NCI-H82 treated with DMSO at 0.1 percent for 48 hours (cell line): Measurements from ENCODE around the gene CSN1S1.
"Not testable (repeated sequence)": the region's sequence is repeated elsewhere in the genome, so short reads cannot be mapped to it uniquely, and the experiment has no call there.

Experiments
- DNase-seq: peaks from one replicate; lab custom pipeline; 2025; ENCODE audit not compliant: unreplicated experiment; lab: John Stamatoyannopoulos, UW

CSN1S1 gene, protein sequence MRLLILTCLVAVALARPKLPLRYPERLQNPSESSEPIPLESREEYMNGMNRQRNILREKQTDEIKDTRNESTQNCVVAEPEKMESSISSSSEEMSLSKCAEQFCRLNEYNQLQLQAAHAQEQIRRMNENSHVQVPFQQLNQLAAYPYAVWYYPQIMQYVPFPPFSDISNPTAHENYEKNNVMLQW

DNA sequence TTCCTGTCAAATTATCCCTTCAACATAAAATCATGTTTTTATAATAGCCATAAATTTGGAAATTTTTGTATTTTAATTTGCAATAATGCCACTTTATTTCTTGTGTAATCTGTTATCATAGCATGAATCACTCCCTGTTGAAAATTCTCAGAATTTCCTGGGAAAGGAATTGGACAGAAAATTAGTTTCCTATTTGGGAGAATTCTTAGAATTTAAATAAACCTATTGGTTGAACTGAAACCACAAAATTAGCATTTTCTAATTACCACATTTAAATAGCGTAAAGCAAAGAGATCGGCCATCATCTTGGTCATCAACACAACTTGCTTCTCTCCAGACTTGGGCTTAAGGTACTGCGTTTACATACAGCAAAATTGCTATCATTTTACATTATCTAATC lies at the start of gene CSN1S1:
Gene CSN1S1, plus strand, starts transcription at position 301 of the 400 bp plus-strand sequence. CDS start 1,488 bp downstream, outside the sequence.
- no peak for DNase-seq

DNA sequence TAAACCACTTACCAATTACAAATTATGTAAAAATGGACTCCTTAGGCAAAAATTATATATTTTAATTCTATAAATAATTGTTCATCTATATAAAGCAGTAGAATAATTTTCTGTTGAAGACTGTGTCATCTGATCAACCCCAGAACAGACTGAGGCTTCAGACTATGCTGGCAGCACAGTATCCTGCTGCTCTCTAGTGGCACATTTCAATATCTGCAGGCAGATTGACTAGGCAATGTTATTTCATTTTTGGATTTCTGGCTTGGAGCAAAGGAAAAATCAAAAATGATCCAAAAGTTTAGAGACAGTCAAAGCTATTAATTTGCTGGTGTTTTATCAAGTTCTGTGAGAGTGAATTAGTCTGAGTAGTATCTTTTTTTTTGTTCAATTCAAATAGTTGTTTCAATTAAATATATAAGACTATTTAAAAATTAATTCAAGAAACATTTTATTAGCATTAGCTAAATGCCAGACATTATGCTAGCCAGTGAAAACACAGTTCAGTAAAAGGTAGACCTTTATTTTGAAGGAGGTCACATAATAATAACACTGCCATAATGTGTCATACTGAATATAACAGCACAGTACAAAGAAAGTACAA lies 49.6 kb upstream of the CSN1S1 start:
- DNase-seq, result peak; percentile 25

DNA sequence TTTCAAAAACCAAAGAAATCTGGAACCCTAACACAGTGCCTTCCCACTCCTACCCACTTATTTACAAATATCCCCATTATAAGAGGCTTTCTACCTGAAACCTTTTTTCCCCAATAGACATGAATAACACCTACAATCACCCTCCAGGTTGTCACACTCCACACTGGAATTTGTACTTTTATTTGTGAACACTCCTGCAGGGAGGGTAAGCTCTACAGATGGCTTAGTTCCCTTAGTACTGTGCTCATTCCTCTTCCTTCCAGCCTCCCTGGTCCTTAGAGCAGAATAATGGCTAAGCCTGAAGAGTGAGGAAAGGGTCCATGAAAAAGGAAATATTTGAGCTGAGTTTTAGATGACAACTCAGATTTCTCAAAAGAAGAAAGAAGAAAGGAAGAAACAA lies 48.7 kb upstream of the CSN1S1 start:
- no peak for DNase-seq

DNA sequence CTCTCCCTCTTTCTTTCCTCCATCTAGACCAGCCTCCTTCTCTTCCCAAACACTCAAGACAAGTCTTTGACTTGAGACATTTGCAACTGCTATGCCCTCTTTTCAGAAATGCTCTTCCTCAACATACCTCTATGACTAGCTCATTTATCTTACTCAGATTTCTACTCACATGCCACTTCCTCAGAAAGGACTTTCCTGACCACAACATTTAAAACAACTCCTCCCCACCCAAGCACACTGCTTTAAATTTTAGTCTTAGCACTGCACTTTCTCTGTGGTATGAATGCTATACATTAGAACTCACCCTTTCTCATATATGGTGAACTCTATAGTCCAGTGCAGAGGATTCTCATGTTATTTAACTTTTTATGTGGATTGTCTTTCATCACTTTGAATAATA lies 42.5 kb upstream of the CSN1S1 start:
- no peak for DNase-seq

DNA sequence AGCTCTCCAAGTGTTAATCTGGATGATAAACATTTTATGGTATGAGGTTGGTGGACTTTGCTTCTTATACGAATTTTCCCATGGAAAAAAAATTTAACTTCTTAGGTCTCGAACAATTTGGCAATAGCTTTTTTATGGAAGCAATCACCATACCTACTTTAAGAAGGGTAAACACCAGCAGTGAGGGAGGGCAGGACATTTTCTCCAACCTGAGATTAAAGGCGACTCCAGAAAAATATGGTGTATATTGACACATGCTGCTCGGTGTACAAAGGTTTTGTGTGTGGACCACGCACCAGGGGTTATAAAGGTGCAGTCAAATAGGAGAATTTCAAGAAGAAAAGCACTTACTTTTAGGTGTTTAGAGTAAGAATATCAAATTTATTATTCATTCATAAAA lies 36.7 kb upstream of the CSN1S1 start:
- DNase-seq, result no peak

DNA sequence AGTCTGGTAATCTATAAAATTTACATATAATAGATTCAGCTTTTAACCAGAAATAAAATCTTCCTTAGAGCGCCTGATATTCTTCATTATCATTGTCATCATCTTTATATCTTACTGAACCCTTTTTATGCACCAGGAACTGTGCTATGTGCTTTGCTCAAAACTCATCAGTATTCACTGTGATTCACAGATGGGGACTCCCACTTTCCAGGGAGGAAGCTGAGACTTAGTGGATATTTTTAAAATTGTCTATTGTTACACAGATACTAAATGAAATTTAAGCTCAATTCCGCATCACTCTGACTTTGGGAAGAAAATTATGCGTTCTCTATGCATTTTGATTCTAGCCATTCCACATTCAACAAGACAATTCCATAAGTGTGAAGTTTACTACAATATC lies 36.1 kb upstream of the CSN1S1 start:
- DNase-seq, result no peak

DNA sequence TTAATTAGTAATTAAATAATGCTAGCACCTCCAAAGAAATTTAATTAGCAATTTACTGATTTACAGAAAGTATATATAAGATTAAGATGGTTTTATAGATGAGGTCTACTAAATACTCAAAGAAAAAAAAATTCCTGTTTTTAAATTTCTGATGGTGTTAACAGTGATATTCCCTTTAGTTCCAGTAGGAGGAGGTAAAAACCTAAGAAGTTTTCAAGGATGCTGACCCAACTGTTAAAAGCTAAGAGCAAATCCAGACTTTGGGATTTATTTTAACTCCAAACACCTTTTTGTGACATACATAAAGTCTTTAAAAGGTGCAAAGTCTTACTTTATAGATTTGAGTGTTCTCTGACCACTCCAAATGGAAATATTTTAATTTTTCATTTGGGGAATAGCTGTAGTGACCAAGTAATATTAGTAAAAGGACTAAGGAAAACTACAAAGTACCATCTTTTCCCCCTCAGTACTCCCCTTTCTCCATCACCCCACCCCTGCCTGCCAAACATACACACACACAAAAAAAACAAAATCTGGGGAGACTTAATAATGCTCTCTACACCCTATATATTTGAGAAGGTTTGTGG lies 34.2 kb upstream of the CSN1S1 start:
- DNase-seq, result peak; percentile 15

DNA sequence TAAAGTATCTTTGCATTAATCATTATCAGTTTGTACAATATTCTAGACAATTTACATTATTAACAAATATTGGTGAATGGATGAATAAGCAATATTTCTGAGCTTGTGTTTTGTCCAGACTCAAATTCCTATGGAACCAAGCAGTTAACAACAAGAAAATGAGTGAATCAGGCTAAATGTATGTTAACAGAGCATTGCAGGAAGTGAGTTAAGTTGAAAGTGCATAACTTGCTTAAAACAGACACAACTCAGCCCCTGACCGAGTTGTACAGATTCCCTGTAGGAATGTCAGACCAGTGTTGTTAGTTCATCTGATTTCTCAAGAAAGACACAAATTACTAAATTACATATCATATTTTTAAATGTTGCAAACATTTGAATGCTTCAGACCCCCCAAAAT lies 23.7 kb upstream of the CSN1S1 start:
- no peak for DNase-seq

DNA sequence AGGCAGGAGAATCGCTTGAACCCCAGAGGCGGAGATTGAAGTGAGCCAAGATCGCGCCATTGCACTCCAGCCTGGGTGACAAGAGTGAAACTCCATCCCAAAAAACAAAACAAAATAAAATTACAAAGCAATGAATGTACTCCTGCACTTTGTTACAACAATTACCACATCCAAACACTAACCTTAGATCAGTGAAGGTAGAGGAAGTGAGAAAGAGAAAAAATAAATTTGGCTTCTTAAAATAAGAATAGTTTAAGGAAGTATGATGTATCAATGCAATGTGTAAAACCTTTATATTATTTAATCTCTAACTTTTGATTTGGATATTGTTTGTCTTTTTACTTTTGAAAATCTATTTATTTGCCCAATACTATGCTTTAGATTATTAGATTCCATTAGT lies 21.7 kb upstream of the CSN1S1 start:
- DNase-seq, result no peak

DNA sequence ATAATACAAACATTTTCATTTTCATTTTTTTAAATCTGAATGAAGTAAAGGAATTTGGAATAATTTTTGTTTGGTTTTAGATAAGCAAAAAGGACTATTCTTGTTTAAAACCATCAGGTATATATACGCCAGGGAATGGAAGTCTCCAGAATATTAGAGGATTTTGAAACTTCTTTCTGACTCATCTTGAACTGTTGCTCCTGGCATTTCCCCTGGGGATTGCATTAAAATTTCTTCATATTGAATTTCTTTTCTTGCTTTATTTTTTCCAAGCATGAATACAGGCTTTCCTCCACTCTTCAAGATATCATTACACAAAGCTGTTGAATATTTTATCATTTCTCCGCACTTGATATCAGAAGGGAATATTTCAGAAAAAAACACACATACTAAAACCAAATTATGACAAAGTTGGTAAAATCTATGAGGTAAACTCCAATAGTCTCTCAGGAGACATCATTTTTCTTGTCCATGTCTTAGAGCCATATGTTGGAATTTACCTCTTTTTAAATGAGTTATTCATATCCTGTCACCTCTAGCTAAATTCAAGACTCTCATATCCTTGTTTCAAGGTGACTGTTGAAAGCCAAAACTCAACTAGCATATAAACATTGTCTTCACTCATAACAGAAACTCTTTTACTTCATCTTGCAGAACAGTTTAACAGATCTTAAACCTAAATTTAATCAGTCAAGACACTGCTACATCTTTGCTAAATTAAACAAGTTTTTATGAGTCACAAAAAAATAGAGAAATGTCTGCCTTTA lies 20.7 kb upstream of the CSN1S1 start:
- DNase-seq, result no peak

DNA sequence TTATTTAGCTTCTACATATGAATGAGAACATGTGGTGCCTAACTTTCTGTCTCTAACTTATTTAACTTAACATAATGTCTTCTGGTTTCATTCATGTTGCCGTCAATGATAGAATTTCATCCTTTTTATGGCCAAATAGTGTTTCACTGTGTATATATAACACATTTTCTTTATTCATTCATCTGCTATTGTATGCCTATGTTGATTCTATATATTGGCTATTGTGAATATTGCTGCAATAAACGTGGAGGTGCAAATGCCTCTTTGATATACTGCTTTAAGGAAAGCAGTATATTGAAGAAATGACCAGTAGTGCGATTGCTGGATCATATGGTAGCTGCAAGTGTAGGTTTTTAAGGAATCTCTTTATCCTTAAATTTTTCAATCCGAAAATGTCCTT lies 10.0 kb upstream of the CSN1S1 start:
- DNase-seq, result no peak

DNA sequence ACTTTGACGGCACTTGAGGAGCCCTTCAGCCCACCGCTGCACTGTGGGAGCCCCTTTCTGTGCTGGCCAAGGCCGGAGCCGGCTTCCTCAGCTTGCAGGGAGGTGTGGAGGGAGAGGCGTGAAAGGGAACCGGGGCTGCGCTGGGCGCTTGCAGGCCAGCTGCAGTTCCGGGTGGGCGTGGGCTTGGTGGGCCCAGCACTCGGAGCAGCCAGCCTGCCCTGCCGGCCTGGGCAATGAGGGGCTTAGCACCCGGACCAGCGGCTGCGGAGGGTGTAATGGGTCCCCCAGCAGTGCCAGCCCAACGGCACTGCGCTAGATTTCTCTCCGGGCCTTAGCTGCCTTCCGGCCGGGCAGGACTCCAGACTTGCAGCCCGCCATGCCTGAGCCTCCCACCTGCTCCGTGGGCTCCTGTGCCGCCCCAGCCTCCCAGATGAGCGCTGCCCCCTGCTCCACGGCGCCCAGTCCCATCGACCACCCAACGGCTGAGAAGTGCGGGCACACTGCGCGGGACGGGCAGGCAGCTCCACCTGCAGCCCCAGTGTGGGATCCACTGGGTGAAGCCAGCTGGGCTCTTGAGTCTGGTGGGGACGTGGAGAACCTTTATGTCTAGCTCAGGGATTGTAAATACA lies 7.0 kb upstream of the CSN1S1 start:
- not testable (repeated sequence) for DNase-seq

DNA sequence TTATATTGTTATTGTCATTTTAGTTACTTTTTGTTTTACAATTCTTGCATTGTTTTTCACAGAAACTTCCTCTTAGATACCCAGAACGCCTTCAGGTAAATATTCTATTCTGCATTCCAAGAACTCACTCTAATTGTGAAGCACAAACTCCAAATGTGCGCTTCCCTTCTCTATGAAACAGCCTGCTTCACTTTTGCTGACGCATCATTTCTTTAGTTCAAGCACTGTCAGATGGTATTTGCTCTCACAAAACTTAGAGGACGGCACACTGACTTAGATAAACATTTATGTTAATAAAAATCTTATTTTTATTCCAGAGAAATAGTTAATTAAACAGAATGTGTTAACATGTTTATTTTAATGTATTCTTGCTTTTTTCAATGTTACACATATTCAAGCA lies 3.3 kb downstream of the CSN1S1 start:
- no peak for DNase-seq

DNA sequence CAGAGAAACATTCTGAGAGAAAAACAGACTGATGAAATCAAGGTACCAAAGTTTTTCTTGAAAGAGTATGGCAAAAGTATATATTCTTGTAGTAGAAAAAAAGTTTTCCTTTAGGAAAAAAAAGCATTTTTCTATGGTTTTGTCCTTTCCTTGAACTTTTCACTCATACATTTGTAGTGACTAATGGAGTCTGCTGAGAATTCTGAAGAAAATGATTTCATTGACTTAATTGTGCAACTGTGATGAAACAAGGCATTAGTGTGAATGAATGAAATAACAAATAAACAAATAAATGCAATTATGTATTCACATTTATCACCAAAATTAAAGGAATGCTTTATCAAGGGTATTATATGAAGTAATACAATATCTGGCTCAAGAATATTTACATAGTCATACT lies 5.7 kb downstream of the CSN1S1 start:
- no peak for DNase-seq

DNA sequence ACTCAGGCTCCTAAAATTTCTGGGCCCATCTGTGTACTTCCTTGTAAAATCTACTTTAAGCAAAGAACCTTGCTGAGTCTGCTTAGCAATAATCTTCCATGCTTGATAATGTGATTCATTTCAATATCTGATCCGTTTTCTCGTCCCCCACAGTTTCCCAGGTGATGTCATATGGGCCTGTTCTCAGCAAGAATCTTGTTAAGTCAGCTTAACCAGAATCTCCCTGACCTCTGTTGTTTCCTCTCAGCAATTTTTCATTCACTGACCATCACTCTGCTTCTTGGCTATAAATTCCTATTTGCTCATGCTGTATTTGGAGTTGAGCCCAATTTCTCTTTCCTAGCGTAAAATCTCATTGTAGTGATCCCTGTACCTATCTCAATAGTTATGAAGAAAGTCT lies 20.7 kb downstream of the CSN1S1 start:
- DNase-seq, result no peak

DNA sequence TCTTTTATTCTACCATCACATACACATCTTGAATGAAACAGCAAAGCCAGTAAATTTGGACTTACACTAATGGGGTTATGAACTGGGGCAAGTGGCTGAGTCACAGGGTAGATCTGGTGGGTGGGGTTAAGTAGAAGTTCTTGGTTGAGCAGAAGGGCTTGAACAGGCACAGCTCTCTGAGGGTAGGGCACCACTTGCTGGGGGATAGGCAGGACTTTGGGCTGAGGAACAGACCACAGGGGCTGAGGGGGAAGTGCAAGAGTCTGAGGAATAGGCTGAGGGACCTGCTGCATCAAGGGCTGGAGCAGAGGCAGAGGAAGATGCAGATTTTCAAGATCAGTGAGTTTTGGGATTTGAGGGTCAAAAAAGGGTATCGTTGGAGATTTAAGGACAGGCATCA lies 26.3 kb downstream of the CSN1S1 start:
- DNase-seq, result no peak

DNA sequence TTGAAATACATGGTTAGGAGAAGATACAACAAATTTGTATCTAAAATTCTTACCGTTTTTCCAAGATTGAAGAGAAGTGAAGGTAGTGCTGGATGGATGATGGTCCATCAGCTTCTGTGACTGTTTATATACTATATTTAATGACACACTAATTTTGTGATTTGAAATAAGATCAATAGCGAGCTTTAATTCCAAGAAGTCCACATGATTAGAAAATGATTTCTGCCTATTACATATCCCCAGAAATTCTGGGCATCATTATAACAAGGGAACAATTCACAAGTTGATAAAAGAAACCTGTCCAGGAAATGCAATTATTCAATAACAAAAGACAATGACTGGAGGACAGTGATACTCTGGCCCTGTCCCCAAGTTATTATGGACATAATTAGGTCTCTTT lies 34.8 kb downstream of the CSN1S1 start, which contains the start of gene CSN2:
Gene CSN2, minus strand, starts transcription at position 101 of the 400 bp plus-strand sequence. CDS start 4,733 bp downstream, outside the sequence.
- no peak for DNase-seq

DNA sequence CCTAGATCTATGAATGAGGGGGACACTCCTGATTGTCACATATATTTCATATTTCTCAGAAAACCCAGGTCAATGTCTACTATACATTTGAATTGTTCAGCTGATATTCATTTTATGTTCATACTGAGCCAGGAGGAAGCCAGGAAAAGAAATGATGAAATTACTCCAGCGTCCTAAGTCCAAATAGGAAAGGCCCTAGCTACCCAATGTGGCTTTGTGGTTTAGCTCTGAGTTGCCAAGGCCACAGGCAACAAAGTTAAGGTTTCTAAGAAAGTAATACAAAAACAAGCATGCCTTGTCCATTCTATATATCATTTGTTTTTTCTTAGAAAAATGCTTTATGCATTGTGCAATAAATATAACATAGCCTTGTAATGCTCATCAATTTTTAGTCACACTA lies 39.2 kb downstream of the CSN1S1 start:
- no peak for DNase-seq

DNA sequence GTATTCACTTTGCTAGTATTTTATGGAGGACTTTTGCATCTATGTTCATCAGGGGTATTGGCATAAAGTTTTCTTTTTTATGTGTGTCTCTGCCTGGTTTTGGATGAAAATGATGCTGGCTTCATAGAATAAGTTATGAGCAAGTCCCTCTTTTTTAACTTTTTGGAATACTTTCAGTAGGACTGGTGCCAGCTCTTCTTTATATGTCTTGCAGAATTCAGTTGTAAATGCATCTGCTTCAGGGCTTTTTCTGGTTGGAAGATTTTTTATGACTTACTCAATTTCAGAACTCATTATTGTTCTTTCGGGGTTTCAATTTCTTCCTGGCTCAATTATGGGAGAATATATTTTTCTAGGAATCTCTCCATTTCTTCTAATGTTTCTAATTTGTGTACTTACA lies 43.8 kb downstream of the CSN1S1 start:
- no peak for DNase-seq

DNA sequence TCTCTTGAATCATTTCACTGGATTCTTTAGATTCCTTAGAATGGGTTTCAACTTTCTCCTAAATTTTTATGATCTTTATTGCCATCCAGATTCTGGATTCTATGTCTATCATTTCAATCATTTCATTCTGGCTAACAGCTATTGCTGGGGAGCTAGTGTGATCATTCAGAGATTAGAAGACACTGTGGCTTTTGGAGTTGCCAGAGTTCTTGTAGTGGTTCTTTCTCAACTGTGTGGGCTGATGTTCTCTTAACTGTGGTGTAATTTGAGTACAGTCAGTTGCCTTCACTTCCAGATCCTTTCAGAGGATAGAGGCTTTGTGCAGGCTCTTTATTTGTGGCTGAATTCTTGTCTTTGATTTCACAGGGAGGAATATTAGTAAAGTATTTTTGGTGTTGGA lies 46.7 kb downstream of the CSN1S1 start:
- no peak for DNase-seq

DNA sequence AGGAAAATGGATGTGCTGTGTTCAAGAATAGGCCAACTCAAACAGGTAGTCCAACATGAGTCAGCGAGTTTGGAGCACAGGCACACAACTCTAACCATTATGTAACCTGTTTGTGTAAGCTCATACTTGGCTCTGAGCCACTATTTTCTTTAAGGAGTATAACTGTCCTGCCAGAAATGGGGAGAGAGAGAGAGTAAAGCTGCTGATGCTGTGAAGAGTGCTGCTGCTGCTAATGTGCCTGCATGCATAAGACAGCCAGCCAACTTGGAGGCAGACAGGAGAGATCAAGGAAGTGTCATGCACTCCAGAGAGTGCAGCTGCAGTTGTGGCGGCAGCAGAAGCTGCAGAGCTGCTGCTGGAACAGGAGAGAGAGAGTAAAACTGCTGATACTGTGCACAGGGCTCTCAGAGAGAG lies 53.2 kb downstream of the CSN1S1 start:
- no peak for DNase-seq

DNA sequence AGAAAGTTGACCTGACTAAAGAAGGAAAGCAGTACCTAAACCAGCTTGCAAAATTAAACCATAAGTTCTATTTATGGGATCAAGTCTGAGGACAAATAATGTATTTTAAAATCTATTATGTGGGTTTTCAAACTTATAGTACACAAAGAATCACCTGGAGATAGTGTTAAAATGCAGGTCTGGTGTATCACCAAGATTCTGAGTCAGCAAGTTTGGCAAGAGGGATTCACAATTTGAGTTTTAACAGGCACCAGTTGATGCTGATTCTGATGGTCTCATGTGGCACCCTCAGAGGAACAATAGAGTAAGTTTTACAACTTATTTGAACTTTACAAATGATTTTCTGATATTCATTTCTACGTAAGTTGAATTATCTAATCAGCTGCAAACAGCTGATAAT lies 55.8 kb downstream of the CSN1S1 start:
- DNase-seq, result no peak
